Stomach (tissue), 4 donors: ENCODE measurements around the gene FANCC.

Experiments
- CTCF ChIP-seq, 7 experiments: fragments of 450-650 bp in 4 of 7; fragments of 200-600 bp in 3 of 7; sonication (generic) in 3 of 7; IDR thresholded peaks; one replicate each; pipeline ENCODE4 v1.5.1; 2016 to 2019; ENCODE audit warnings: antibody characterized with exemption in 7 of 7, control low read depth in 2 of 7, mild to moderate bottlenecking in 1 of 7
- EP300 ChIP-seq: sonication (generic); formaldehyde crosslinking; IDR thresholded peaks from one replicate; pipeline ENCODE4 v1.6.1; 2017; ENCODE audit warnings: antibody characterized with exemption
- POLR2A ChIP-seq, 4 donors: fragments of 450-650 bp; IDR thresholded peaks; one replicate each; pipeline ENCODE4 v1.6.1; 2016; ENCODE audit warnings: antibody characterized with exemption in 4 of 4, control low read depth in 2 of 4, mild to moderate bottlenecking in 1 of 4, moderate library complexity in 1 of 4
- POLR2AphosphoS5 ChIP-seq, 3 donors: sonication (generic); formaldehyde crosslinking; IDR thresholded peaks; one replicate each; pipeline ENCODE4 v1.6.1; 2016; ENCODE audit warnings: antibody characterized with exemption in 3 of 3

GRCh38 chr9:95094002-95094401 is 223.5 kb downstream of the FANCC start:
- TF ChIP-seq POLR2AphosphoS5 (IDR thresholded peaks at IDR 0.05) = no peak
- no peak for TF ChIP-seq POLR2A (IDR thresholded peaks at IDR 0.05)
- no peak for TF ChIP-seq CTCF (IDR thresholded peaks at IDR 0.05)
- no peak for TF ChIP-seq EP300
